ENCODE measurements around the gene CCSER1.
A peak's percentile ranks its signal among the peaks of the same experiment; 100 is the strongest.

GRCh38 chr4:91064157-91064853 lies 937.1 kb downstream of the CCSER1 start:
- TF ChIP-seq, protein P1, sequence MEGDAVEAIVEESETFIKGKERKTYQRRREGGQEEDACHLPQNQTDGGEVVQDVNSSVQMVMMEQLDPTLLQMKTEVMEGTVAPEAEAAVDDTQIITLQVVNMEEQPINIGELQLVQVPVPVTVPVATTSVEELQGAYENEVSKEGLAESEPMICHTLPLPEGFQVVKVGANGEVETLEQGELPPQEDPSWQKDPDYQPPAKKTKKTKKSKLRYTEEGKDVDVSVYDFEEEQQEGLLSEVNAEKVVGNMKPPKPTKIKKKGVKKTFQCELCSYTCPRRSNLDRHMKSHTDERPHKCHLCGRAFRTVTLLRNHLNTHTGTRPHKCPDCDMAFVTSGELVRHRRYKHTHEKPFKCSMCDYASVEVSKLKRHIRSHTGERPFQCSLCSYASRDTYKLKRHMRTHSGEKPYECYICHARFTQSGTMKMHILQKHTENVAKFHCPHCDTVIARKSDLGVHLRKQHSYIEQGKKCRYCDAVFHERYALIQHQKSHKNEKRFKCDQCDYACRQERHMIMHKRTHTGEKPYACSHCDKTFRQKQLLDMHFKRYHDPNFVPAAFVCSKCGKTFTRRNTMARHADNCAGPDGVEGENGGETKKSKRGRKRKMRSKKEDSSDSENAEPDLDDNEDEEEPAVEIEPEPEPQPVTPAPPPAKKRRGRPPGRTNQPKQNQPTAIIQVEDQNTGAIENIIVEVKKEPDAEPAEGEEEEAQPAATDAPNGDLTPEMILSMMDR (IDR thresholded peaks at IDR 0.05), result no peak
- TF ChIP-seq, protein P2, sequence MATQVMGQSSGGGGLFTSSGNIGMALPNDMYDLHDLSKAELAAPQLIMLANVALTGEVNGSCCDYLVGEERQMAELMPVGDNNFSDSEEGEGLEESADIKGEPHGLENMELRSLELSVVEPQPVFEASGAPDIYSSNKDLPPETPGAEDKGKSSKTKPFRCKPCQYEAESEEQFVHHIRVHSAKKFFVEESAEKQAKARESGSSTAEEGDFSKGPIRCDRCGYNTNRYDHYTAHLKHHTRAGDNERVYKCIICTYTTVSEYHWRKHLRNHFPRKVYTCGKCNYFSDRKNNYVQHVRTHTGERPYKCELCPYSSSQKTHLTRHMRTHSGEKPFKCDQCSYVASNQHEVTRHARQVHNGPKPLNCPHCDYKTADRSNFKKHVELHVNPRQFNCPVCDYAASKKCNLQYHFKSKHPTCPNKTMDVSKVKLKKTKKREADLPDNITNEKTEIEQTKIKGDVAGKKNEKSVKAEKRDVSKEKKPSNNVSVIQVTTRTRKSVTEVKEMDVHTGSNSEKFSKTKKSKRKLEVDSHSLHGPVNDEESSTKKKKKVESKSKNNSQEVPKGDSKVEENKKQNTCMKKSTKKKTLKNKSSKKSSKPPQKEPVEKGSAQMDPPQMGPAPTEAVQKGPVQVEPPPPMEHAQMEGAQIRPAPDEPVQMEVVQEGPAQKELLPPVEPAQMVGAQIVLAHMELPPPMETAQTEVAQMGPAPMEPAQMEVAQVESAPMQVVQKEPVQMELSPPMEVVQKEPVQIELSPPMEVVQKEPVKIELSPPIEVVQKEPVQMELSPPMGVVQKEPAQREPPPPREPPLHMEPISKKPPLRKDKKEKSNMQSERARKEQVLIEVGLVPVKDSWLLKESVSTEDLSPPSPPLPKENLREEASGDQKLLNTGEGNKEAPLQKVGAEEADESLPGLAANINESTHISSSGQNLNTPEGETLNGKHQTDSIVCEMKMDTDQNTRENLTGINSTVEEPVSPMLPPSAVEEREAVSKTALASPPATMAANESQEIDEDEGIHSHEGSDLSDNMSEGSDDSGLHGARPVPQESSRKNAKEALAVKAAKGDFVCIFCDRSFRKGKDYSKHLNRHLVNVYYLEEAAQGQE (IDR thresholded peaks at IDR 0.05; ENCODE audit: insufficient read depth in 1 of 2, low read depth in 2 of 2, low read length in 1 of 2), result no peak
- TF ChIP-seq POLR2AphosphoS5 (IDR thresholded peaks at IDR 0.05; ENCODE audit: low read depth, low read length) (no peak), SIN3A (IDR thresholded peaks at IDR 0.05; ENCODE audit: borderline replicate concordance, insufficient read depth, low read depth, low read length) (no peak), TCF7L2 (IDR thresholded peaks at IDR 0.05; ENCODE audit: low read depth, low read length) (peak; percentile 92)
